Measurements from ENCODE around the gene ZMYM4.

DNA sequence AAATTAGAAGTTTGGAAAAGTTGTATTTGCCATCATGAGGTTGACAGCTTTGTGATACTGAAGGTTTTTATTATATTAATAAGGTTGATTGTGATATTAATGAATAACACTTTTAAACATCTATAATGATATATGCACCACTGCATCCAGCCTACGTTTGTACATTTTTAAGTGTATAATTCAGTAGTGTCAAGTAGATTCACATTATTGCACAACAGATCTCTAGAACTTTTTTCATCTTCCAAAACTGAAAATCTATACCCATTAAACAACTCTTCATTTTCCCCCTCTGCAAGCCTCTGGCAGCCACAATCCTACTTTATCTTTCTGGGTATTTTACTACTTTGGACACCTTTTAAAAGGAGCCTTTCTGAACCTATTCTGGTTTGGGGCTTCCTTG lies 37.2 kb upstream of the ZMYM4 start:
- TF ChIP-seq POLR2AphosphoS5 (IDR thresholded peaks at IDR 0.05) (no peak), EP300 (IDR thresholded peaks at IDR 0.05) (no peak)
- TF ChIP-seq, protein P1, sequence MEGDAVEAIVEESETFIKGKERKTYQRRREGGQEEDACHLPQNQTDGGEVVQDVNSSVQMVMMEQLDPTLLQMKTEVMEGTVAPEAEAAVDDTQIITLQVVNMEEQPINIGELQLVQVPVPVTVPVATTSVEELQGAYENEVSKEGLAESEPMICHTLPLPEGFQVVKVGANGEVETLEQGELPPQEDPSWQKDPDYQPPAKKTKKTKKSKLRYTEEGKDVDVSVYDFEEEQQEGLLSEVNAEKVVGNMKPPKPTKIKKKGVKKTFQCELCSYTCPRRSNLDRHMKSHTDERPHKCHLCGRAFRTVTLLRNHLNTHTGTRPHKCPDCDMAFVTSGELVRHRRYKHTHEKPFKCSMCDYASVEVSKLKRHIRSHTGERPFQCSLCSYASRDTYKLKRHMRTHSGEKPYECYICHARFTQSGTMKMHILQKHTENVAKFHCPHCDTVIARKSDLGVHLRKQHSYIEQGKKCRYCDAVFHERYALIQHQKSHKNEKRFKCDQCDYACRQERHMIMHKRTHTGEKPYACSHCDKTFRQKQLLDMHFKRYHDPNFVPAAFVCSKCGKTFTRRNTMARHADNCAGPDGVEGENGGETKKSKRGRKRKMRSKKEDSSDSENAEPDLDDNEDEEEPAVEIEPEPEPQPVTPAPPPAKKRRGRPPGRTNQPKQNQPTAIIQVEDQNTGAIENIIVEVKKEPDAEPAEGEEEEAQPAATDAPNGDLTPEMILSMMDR (IDR thresholded peaks at IDR 0.05): no peak
